GM15510 (cell line): Measurements from ENCODE around the gene GPR78.

Experiments
- POLR2A ChIP-seq: IDR thresholded peaks from 3 replicates; pipeline ENCODE4 v1.6.1; 2011; ENCODE audit warnings: borderline replicate concordance; ENCODE audit not compliant: insufficient read length; ENCODE audit errors: extremely low read depth

GPR78 gene, protein sequence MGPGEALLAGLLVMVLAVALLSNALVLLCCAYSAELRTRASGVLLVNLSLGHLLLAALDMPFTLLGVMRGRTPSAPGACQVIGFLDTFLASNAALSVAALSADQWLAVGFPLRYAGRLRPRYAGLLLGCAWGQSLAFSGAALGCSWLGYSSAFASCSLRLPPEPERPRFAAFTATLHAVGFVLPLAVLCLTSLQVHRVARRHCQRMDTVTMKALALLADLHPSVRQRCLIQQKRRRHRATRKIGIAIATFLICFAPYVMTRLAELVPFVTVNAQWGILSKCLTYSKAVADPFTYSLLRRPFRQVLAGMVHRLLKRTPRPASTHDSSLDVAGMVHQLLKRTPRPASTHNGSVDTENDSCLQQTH

GRCh38 chr4:8580321-8581093, at the start of gene GPR78:
Gene GPR78, plus strand, starts transcription at chr4:8580392. Its CDS starts 591 bp downstream, at chr4:8580983.
- TF ChIP-seq POLR2A: no peak

GRCh38 chr4:8532245-8532781, 47.9 kb upstream of the GPR78 start:
- no peak for TF ChIP-seq POLR2A

GRCh38 chr4:8533274-8533865, 46.8 kb upstream of the GPR78 start:
- TF ChIP-seq POLR2A: no peak

DNA sequence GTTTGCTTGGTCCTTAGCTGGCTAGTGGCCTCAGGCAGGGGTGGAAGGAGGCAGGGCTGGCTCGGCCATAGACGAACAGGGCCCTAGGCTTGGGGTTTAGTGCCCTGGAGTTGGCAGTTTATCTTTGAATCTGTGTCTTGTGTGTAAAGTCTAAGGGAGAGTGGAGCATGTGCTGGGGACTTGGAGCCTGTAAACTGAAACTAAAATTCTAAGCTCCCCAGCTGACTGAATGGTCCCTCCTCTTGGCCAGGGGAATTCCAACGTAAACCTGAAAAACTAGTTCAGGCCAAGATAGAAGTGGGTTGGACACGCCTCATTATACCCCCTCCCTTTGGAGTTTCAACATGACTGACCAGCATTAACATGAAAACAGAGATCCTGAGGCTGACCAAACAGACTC, 46.1 kb upstream of the GPR78 start:
- no peak for TF ChIP-seq POLR2A

DNA sequence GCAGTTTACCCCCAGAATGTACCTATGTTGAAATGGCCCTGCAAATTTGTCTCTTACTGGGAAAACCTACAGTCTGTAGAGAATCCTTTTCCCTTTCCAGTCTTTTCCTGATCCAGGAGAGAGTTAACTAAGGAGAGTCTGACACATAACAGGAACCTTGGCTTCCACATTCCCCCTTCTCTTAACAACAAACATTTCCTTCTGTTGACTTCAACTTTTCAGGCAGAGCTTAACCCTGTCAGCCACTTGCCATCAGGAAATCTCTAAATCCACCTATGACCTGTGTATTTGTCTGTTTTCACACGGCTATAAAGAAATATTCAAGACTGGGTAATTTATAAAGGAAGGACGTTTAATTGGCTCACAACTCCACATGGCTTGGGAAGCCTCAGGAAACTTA, 45.6 kb upstream of the GPR78 start:
- TF ChIP-seq POLR2A: no peak

DNA sequence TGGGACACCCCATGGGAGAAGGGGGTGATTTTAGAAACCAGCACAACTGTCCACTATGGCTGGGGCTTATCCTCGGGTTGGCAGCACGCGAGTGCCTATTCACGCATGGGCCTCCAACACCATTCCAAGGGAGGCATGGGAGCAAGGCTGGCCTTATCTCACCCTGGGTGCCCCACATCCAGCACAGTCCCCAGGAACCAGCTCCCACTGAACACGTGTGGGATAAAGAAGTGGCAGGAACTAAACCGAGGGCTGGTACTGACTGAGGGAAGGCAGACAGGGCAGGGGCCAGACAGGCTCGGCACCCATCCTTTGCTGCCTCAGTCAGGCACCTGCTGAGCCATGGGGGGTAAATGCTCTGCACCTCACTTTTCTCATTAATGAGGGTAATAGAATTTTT, 43.7 kb upstream of the GPR78 start:
- TF ChIP-seq POLR2A: no peak

DNA sequence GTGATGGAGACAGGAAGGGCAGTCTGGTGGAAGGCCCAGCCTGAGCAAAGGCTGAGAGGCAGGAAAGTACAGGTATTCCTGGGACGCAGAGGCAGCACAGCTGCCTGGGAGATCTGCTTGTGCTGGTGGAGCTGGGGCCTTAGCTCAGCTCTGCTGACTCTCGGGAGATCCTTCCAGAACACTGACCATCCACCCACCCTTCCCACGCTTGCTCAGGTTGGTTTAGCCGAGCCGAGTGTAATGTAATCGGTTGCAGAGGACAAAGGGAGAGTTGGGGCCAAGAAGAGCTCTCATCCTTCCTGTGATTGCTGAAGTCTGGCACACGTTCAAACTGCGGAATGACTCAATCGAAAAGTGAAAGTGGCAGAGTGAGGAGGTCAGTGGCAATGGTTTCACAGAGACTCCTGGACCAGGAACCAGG, 43.1 kb upstream of the GPR78 start:
- TF ChIP-seq POLR2A: no peak

- no peak for TF ChIP-seq POLR2A
Observed at GRCh38 chr4:8538076-8538702, 42.0 kb upstream of the GPR78 start.

GRCh38 chr4:8538703-8539567, 41.3 kb upstream of the GPR78 start:
- TF ChIP-seq POLR2A: no peak

GRCh38 chr4:8539661-8540060, 40.5 kb upstream of the GPR78 start:
- no peak for TF ChIP-seq POLR2A

DNA sequence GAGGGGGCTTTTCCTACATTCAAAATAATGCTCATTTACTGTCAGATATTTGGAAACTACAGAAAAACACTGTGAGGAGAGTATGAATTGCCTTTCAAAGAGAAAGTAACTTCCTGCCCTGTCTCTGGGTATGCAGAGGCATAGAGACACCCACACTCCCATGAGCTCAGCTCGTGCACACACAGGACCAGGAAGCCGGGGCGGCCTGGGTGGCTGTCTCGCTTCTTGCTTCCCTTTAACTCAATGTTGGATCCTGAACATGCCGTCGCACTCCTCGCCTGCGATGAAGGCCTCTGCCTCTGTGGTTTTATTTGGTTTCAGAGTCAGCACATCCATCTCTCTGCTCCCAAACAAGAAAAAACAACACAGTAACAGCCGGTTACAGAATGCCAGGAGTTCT, 40.1 kb upstream of the GPR78 start:
- no peak for TF ChIP-seq POLR2A

DNA sequence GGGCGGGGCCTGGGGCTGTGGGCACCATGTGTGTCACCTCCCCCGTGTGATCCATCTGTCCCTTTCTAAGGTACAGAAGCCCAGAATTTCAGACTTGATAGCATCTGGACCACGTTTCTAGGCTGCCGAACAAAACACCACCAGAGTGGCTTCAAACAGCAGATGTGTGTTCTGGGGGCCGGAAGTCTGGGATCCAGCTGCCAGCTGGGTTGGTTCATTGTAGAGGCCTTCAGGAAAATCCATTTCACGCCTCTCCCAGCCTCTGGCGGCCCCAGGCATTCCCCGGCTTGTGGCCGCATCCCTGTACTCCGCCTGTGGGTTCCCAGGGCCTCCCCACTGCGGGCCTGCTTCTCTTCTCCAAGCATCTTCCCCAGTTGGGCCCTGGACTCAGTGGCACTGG, 39.6 kb upstream of the GPR78 start:
- TF ChIP-seq POLR2A: no peak

DNA sequence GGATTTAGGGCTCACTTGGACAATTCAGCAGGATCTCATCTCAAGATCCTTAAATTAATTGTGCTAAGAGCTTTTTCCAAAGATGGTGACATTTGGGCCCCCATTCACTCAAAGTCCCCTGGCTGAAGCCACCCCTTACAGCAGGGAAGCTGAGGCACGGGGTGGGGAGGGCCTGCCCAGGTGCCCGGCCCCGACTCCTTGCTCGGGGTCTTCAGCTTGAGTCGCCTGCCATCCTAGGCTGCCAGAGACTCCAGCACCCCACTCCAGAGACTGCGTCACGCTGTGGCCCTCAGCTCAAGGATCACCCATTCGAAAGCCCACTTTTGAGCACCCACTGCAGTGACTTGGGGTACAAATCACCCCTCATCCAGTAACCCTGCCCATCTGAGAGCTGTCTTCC, 39.2 kb upstream of the GPR78 start:
- TF ChIP-seq POLR2A: no peak
